ENCODE data around the gene ADAM23. TPM values are rescaled to one million over a fixed set of nuclear protein-coding genes. Genes with fewer than 3 reads are reported as not detected.

Gene ADAM23
- total RNA-seq, 1 experiment from 2014 or later = 6.1 TPM

DNA sequence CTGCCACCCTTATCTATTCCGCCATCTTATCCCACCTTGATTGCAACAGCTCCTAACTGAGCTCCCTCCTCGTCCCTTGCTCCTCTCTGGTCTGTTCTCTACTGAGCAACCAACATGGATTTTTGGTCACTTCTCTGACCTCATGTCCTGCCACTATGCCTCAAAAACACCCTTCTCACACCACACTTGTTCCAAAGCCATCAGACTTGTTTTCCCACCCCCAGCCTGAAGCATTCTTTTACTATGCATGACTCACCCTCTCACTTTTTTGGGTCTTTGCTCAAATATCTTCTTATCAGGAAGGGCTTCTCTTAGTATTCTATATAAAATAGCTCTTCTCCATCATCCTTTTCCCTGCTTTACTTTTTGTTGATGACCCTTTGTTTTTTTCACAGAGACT is 196.3 kb downstream of the ADAM23 start:
- Mint-ChIP-seq H3K9me3 (ENCODE audit: low read depth, unreplicated experiment) (no peaks in the 10 kb centered on the region), H3K27ac (ENCODE audit: unreplicated experiment) (no peak overlapping the region), H3K36me3 (ENCODE audit: insufficient read depth, unreplicated experiment) (no peaks in the 10 kb centered on the region), H3K4me1 (ENCODE audit: low read depth, unreplicated experiment) (no peaks in the 10 kb centered on the region), H3K4me3 (ENCODE audit: low read depth, unreplicated experiment) (no peak overlapping the region), H3K27me3 (ENCODE audit: unreplicated experiment) (no peaks in the 10 kb centered on the region)
- intact Hi-C loops (cut with micrococcal nuclease; ENCODE audit: unreplicated experiment) = no loop called here
- DNase-seq = peak; percentile 9
- no TSS peak for BruUV-seq (replicated peaks)
- CTCF ChIA-PET = no interaction called here
- TF ChIP-seq, protein P1, sequence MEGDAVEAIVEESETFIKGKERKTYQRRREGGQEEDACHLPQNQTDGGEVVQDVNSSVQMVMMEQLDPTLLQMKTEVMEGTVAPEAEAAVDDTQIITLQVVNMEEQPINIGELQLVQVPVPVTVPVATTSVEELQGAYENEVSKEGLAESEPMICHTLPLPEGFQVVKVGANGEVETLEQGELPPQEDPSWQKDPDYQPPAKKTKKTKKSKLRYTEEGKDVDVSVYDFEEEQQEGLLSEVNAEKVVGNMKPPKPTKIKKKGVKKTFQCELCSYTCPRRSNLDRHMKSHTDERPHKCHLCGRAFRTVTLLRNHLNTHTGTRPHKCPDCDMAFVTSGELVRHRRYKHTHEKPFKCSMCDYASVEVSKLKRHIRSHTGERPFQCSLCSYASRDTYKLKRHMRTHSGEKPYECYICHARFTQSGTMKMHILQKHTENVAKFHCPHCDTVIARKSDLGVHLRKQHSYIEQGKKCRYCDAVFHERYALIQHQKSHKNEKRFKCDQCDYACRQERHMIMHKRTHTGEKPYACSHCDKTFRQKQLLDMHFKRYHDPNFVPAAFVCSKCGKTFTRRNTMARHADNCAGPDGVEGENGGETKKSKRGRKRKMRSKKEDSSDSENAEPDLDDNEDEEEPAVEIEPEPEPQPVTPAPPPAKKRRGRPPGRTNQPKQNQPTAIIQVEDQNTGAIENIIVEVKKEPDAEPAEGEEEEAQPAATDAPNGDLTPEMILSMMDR (IDR thresholded peaks at IDR 0.05; ENCODE audit: unreplicated experiment) = no peak

DNA sequence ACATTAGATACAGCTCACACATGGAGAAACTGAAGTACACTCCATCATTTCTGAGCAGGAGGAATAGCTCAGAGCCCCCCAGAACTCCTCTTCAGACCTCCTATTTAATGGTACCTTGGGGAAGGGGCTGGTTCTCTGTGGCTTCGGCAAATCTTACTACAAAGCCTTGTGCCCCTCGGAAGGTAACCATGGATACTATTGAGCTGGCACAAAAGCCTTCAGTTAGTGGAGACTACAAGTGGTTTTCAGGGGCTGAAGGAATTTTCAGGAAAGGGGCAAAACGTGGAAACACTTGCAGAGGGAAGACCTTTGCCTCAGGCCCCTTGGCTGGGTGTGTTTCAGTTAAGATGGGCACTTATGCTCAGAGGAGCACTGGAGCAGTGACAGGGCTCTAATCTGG is 197.9 kb downstream of the ADAM23 start:
- no TSS peak for BruUV-seq (replicated peaks)
- Mint-ChIP-seq H3K27ac (ENCODE audit: unreplicated experiment) (no peak overlapping the region), H3K36me3 (ENCODE audit: insufficient read depth, unreplicated experiment) (no peaks in the 10 kb centered on the region), H3K27me3 (ENCODE audit: unreplicated experiment) (no peaks in the 10 kb centered on the region), H3K4me1 (ENCODE audit: low read depth, unreplicated experiment) (no peaks in the 10 kb centered on the region), H3K9me3 (ENCODE audit: low read depth, unreplicated experiment) (no peaks in the 10 kb centered on the region), H3K4me3 (ENCODE audit: low read depth, unreplicated experiment) (no peak overlapping the region)
- TF ChIP-seq, protein P1 (IDR thresholded peaks at IDR 0.05; ENCODE audit: unreplicated experiment) = no peak
- CTCF ChIA-PET = no interaction called here
- DNase-seq = no peak
- intact Hi-C loops (cut with micrococcal nuclease; ENCODE audit: unreplicated experiment) = no loop called here

- Mint-ChIP-seq H3K4me3 (ENCODE audit: low read depth, unreplicated experiment) (no peak within 1 kb of the TSS), H3K36me3 (ENCODE audit: insufficient read depth, unreplicated experiment) (no peaks in the 10 kb centered on the region), H3K4me1 (ENCODE audit: low read depth, unreplicated experiment) (no peaks in the 10 kb centered on the region), H3K27ac (ENCODE audit: unreplicated experiment) (no peak within 1 kb of the TSS), H3K9me3 (ENCODE audit: low read depth, unreplicated experiment) (peaks cover 2% of the 10 kb centered on the region), H3K27me3 (ENCODE audit: unreplicated experiment) (no peaks in the 10 kb centered on the region)
- CTCF ChIA-PET = no interaction called here
- BruUV-seq (replicated peaks) = no TSS peak
- DNase-seq = peak; percentile 45
- TF ChIP-seq, protein P1 (IDR thresholded peaks at IDR 0.05; ENCODE audit: unreplicated experiment) = no peak
- intact Hi-C loops (cut with micrococcal nuclease; ENCODE audit: unreplicated experiment) = no loop called here
These were observed 199.0 kb downstream of the ADAM23 start, which contains the start of gene FAM237A for GRCh38 chr2:206642075-206643025. Gene FAM237A, plus strand, starts transcription at chr2:206642487. Its CDS starts 1,750 bp downstream, at chr2:206644237.

DNA sequence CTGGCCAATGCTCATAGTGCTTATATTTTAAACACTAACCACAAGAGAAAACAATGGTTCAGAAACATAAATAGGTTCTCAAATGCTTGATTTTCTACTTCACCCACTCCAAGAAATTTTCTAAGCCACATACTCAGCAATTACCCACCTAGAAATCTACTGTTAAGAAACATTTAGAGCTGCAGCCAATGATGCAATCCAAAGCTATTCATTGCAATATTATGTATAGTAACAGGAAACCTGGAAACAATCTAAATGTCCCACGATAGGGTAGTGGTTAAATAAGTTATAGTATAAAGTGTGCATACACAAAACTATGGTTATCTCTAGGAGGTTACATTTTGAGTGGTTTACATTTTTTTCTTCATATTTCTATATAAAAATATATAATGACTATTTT is 204.7 kb downstream of the ADAM23 start:
- Mint-ChIP-seq H3K27me3 (ENCODE audit: unreplicated experiment) (no peaks in the 10 kb centered on the region), H3K4me3 (ENCODE audit: low read depth, unreplicated experiment) (no peak overlapping the region), H3K4me1 (ENCODE audit: low read depth, unreplicated experiment) (no peaks in the 10 kb centered on the region), H3K27ac (ENCODE audit: unreplicated experiment) (no peak overlapping the region), H3K9me3 (ENCODE audit: low read depth, unreplicated experiment) (peaks cover 3% of the 10 kb centered on the region), H3K36me3 (ENCODE audit: insufficient read depth, unreplicated experiment) (no peaks in the 10 kb centered on the region)
- intact Hi-C loops (cut with micrococcal nuclease; ENCODE audit: unreplicated experiment) = no loop called here
- CTCF ChIA-PET = no interaction called here
- TF ChIP-seq, protein P1 (IDR thresholded peaks at IDR 0.05; ENCODE audit: unreplicated experiment) = no peak
- no TSS peak for BruUV-seq (replicated peaks)
- no peak for DNase-seq

Data from Calu3 (cell line).